ENCODE data around the gene EFL1. TPM values are rescaled to one million over a fixed set of nuclear protein-coding genes. Genes with fewer than 3 reads are reported as not detected.

Gene EFL1
- total RNA-seq, 1 donor from 2014 or later: 21.2 TPM

- no peak for DNase-seq (ENCODE audit: low spot score)
These were observed 137.9 kb downstream of the EFL1 start for GRCh38 chr15:82124331-82125263.

DNA sequence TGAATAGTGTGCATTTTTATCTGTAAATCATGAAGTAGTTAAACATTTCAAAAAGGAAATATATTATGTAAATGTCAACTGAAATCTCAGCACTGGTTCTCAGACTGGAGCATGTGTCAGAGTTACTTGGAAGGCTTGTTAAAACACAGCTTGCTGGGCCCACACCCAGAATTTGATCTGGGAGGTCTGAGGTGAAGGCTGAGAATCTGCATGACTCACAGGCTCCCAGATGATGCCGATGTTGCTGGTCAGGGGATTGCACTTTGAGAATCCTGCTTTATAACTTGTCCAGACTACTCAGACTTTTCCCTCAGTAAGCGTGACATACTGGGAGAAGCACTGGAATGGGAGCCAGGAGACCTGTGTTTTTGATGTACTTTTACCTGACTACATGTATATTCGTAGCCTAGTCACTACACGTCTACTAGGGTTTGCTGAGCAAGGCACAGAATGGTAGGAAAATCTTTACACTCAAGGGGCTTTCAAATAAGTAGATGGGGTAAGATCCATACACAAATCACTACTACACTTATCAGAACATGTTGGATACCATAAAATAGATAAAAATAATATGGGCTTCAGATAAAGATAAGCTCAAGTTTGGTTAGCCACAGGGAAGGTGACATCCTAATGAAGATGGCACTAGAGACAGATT, 139.7 kb downstream of the EFL1 start:
- peak; percentile 76 for DNase-seq (ENCODE audit: low spot score)

GRCh38 chr15:82118040-82118439, 144.5 kb downstream of the EFL1 start:
- DNase-seq (ENCODE audit: low spot score): no peak

DNA sequence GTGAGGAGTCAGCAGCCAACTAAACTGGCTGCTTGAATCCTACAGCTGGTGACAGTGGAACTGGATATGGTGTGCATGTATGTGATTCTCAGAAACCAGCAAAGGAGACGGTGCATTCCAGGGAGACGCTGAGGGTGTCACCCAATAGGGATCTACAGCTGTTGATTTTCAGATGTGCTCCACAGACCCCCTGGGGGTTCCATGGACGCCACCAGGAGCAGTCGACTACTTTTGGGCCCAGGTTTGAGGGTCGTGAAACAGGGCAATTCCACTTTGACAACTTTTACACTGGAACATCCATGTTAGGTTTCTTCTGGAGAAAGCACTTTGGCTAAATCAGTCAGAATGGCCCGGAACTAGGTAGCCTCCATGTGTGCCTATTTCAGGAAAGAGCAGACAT, 145.2 kb downstream of the EFL1 start:
- DNase-seq (ENCODE audit: low spot score): no peak

DNA sequence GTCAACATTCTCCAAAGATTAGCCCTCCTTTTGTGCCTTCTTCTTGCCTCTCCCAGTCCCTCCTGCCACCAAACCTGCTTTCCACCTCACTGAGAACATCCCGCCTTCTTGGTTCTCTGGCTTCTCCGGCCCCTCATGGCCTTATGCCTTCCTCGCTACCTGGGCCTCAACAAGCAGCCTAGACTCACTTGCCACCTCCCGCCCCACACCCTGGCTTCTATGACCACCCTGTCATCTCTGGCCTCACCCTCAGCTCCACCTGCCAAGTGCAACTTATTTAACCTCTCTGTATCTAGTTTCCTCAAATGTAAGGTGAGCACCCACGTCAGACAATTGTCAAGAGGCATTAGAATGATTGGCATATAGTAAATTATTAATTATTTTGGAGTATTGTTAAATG, 147.9 kb downstream of the EFL1 start:
- no peak for DNase-seq (ENCODE audit: low spot score)

DNA sequence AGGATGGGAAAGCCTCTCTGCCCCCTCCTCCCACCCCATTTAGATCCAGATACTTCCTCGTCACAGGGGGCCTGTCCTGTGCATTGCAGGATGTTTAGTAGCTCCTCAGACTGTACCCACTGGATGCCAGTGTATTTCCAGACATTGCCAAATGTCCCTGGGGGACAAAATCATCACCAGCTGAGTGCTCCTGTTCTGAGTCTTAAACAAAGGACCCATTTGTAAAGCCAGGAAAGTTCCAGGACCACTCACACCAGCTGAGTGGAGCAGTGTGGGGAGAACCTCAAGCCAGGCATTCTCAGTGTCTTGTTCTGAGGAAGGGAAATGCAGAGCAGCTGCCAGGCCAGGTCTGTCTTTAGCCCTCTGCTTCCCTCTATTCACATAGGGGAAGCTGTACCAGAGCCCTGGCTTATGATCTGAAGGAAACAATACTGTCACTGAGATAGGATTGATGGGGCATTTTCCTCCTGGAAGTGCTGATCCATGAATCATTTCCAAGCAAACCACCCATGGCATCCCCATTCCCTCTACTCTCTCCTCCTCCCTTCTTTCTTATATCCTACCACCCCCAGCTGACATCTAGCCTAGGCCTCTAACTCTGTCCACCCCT, 149.3 kb downstream of the EFL1 start:
- no peak for DNase-seq (ENCODE audit: low spot score)

- no peak for DNase-seq (ENCODE audit: low spot score)
These were observed 150.6 kb downstream of the EFL1 start for GRCh38 chr15:82111918-82112317.

DNA sequence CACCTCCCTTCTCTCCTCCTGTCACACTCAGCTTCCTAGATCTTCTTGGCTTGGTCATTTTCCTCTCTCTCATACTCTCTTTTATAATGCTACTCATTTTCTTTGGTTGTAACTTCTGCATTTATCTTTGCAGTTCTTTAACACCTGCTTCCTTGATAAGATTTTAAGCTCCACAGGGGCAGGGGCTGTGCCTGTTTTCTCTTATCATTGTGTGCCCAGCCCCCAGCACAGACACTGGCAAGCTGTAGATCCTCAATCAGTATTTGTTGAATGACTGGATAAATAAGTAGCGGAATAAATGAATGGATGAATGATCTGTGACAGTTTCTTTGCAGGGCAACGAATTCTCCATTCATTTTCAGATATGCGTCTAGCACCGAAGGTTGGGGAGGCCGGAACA, 152.4 kb downstream of the EFL1 start:
- no peak for DNase-seq (ENCODE audit: low spot score)

- peak; percentile 77 for DNase-seq (ENCODE audit: low spot score)
These were observed 153.9 kb downstream of the EFL1 start for GRCh38 chr15:82108489-82109078.

- no peak for DNase-seq (ENCODE audit: low spot score)
These were observed 155.9 kb downstream of the EFL1 start for GRCh38 chr15:82106679-82107078.

GRCh38 chr15:82105451-82106215, 156.9 kb downstream of the EFL1 start:
- DNase-seq (ENCODE audit: low spot score): no peak

- no peak for DNase-seq (ENCODE audit: low spot score)
These were observed 159.1 kb downstream of the EFL1 start for GRCh38 chr15:82103468-82103867.

- no peak for DNase-seq (ENCODE audit: low spot score)
These were observed 162.2 kb downstream of the EFL1 start for GRCh38 chr15:82100111-82100929.

DNA sequence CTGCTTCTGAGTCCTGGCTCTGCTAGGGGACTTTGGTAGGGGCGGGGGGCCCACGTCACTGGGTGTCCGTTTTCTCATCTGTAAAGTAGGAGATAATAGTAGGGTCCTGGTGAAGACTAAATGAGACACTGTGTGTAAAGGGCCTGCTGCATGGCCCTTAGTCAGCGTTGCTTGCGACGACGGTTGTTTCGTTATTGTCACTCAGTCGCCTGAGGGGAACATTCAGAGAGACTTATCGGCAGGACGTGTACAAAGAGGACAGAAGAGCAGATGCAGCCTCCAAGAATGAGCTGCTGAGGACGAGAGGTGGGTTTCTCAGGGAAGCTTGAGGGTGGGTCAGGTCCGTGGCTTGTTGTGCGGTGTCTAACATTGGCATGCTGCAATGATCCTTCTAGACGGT, 163.9 kb downstream of the EFL1 start:
- DNase-seq (ENCODE audit: low spot score): no peak

- DNase-seq (ENCODE audit: low spot score): no peak
These were observed 166.7 kb downstream of the EFL1 start for GRCh38 chr15:82095803-82096202.

- DNase-seq (ENCODE audit: low spot score): no peak
These were observed 168.7 kb downstream of the EFL1 start for GRCh38 chr15:82093774-82094211.

DNA sequence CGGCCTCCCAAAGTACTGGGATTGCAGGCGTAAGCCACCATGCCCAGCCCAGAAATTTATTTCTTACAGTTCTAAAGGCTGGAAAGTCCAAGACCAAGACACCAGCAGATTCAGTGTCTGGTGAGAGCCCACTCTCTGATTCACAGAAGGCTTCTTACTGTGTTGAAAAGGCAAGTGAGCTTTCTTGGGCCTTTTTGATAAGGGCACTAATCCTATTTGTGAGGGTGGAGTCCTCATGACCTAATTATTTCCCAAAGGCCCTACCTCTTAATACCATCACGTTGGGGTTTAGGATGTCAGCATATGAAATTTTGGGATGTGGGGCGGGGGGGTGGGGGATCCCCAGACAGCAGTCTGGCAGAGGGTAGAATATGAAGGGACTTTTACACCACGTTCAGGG, 169.2 kb downstream of the EFL1 start:
- DNase-seq (ENCODE audit: low spot score): no peak

GRCh38 chr15:82091636-82092140, 170.8 kb downstream of the EFL1 start:
- no peak for DNase-seq (ENCODE audit: low spot score)

- DNase-seq (ENCODE audit: low spot score): no peak
These were observed 176.1 kb downstream of the EFL1 start for GRCh38 chr15:82086243-82086995.

Measured in ureter (tissue), 1 donor.